Measurements from ENCODE around the gene LZTS3.

LZTS3 gene

DNA sequence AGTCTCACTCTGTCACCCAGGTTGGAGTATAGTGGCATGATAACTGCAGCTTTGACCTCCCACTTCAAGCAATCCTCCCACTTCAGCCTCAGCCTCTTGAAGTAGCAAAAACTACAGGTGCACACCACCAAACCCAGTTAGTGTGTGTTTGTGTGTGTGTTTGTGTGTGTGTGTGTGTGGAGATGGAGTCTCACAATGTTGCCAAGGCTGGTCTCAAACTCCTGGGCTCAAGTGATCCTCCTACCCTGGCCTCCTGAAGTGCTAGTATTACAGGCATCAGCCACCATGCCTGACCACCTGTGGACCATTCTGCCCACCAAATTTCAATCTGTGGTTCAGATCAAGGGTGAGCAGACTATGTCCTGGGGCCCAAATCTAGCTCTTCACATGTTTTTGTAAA is 22.4 kb downstream of the LZTS3 start:
- in situ Hi-C loops (cut with HindIII; ENCODE audit: low sequenced_read_pairs): no loop called here
- TF ChIP-seq CTCF (IDR thresholded peaks at IDR 0.05; ENCODE audit: low read depth, low read length): no peak
- no peak for DNase-seq (ENCODE audit: low read depth, low spot score)
- H3K4me3 ChIP-seq (ENCODE audit: low read depth, low read length): no peak overlapping the region

- H3K4me3 ChIP-seq (ENCODE audit: low read depth, low read length): no peak overlapping the region
- in situ Hi-C loops (cut with HindIII; ENCODE audit: low sequenced_read_pairs): no loop called here
- TF ChIP-seq CTCF (IDR thresholded peaks at IDR 0.05; ENCODE audit: low read depth, low read length): no peak
- DNase-seq (ENCODE audit: low read depth, low spot score): no peak
Measured at GRCh38 chr20:3146732-3147341, 26.5 kb downstream of the LZTS3 start.

DNA sequence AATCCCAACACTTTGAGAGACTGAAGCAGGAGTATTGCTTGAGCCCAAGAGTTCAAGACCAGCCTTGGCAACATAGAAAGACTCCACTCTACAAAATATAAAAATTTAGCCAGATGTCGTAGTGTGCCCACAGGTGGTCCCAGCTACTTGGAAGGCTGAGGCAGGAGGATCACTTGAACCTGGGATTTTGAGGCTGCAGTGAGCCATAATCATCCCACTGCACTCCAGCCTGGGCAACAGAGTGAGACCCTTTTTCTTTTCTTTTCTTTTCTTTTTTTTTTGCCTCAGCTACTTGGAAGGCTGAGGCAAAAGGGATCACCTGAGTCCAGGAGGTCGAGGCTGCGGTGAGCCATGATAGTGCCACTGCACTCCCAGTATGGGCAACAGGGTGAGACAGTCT is 31.6 kb downstream of the LZTS3 start:
- in situ Hi-C loops (cut with HindIII; ENCODE audit: low sequenced_read_pairs): no loop called here
- TF ChIP-seq CTCF (IDR thresholded peaks at IDR 0.05; ENCODE audit: low read depth, low read length): no peak
- H3K4me3 ChIP-seq (ENCODE audit: low read depth, low read length): no peak overlapping the region
- no peak for DNase-seq (ENCODE audit: low read depth, low spot score)

GRCh38 chr20:3137492-3137891 is 35.9 kb downstream of the LZTS3 start:
- in situ Hi-C loops (cut with HindIII; ENCODE audit: low sequenced_read_pairs): no loop called here
- no peak for DNase-seq (ENCODE audit: low read depth, low spot score)
- no peak overlapping the region for H3K4me3 ChIP-seq (ENCODE audit: low read depth, low read length)
- no peak for TF ChIP-seq CTCF (IDR thresholded peaks at IDR 0.05; ENCODE audit: low read depth, low read length)

- TF ChIP-seq CTCF (IDR thresholded peaks at IDR 0.05; ENCODE audit: low read depth, low read length): no peak
- in situ Hi-C loops (cut with HindIII; ENCODE audit: low sequenced_read_pairs): no loop called here
- H3K4me3 ChIP-seq (ENCODE audit: low read depth, low read length): no peak overlapping the region
- DNase-seq (ENCODE audit: low read depth, low spot score): no peak
Measured at GRCh38 chr20:3135507-3136070, 37.8 kb downstream of the LZTS3 start.

GRCh38 chr20:3134151-3134550 is 39.2 kb downstream of the LZTS3 start:
- in situ Hi-C loops (cut with HindIII; ENCODE audit: low sequenced_read_pairs): no loop called here
- no peak for TF ChIP-seq CTCF (IDR thresholded peaks at IDR 0.05; ENCODE audit: low read depth, low read length)
- DNase-seq (ENCODE audit: low read depth, low spot score): no peak
- H3K4me3 ChIP-seq (ENCODE audit: low read depth, low read length): no peak overlapping the region
